ENCODE data around the gene IPO11. TPM values are rescaled to one million over a fixed set of nuclear protein-coding genes. Genes with fewer than 3 reads are reported as not detected.
"Not testable (repeated sequence)": the region's sequence is repeated elsewhere in the genome, so short reads cannot be mapped to it uniquely, and the experiment has no call there.

Gene IPO11
- total and polyA plus RNA-seq, 9 donors: 10.4 to 40.3 (median 24.6) TPM

DNA sequence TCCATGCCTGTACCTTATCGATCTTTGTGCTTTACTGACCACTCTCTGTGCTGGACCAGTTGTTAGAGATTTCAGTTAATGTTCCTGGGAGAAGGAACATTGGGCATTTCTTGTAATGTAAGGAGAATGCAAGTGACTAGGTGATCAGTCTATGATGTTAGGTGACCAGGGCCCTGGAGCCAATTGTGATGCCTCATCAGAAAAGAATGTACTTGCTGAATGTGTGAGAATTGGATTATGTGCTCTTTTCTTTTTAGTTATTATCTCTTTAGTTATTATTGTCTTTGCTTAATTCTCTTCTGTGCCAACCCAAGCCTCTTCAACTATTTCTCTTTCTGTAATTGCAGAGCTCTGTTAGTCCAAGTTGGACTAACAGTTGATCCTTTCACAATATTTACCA lies 258.9 kb downstream of the IPO11 start:
- H3K27ac ChIP-seq: no peak overlapping the region
- H3K4me3 ChIP-seq: no peak overlapping the region
- no peaks in the 10 kb centered on the region for H3K4me1 ChIP-seq (ENCODE audit: insufficient read depth)
- H3K27me3 ChIP-seq: no peaks in the 10 kb centered on the region
- no peak for DNase-seq
- TF ChIP-seq, protein P1, sequence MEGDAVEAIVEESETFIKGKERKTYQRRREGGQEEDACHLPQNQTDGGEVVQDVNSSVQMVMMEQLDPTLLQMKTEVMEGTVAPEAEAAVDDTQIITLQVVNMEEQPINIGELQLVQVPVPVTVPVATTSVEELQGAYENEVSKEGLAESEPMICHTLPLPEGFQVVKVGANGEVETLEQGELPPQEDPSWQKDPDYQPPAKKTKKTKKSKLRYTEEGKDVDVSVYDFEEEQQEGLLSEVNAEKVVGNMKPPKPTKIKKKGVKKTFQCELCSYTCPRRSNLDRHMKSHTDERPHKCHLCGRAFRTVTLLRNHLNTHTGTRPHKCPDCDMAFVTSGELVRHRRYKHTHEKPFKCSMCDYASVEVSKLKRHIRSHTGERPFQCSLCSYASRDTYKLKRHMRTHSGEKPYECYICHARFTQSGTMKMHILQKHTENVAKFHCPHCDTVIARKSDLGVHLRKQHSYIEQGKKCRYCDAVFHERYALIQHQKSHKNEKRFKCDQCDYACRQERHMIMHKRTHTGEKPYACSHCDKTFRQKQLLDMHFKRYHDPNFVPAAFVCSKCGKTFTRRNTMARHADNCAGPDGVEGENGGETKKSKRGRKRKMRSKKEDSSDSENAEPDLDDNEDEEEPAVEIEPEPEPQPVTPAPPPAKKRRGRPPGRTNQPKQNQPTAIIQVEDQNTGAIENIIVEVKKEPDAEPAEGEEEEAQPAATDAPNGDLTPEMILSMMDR (IDR thresholded peaks at IDR 0.05): no peak
- no peak for TF ChIP-seq POLR2A (IDR thresholded peaks at IDR 0.05)
- no peak for TF ChIP-seq EP300 (IDR thresholded peaks at IDR 0.05)
- intact Hi-C loops (cut with DNase I): no loop called here
- H3K9me3 ChIP-seq: no peaks in the 10 kb centered on the region
- WGBS, 3 donors: 93 to 100% (median 98%) methylated on average over 1 of the region's 1 CpG
- H3K36me3 ChIP-seq: no peaks in the 10 kb centered on the region

DNA sequence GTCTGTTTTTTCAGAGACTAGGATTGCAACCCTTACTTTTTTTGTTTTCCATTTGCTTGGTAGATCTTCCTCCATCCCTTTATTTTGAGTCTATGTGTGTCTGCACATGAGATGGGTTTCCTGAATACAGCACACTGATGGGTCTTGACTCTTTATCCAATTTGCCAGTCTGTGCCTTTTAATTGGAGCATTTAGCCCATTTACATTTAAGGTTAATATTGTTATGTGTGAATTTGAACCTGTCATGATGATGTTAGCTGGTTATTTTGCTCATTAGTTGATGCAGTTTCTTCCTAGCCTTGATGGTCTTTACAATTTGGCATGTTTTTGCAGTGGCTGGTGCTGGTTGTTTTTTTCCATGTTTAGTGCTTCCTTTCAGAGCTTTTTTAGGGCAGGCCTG lies 264.0 kb downstream of the IPO11 start:
- H3K4me3 ChIP-seq; H3K9me3 ChIP-seq; H3K4me1 ChIP-seq (ENCODE audit: insufficient read depth); H3K27me3 ChIP-seq; DNase-seq; intact Hi-C loops (cut with DNase I); H3K36me3 ChIP-seq; H3K27ac ChIP-seq: not testable (repeated sequence)

Small RNA genes within 50 kb of the gene (small RNA-seq; reads per million reads assigned to genes)
- gene CKS1BP3 (not detected), gene RNU6-661P (not detected)

Other genes with a start within 250 kb of the IPO11 start
- gene KIF2A, start 106.6 kb upstream of the IPO11 start, total RNA-seq: 10 to 100 TPM; 21.8 to 39.1 (median 32.0) TPM
- gene KIF2A, start 106.6 kb upstream of the IPO11 start, polyA plus RNA-seq: 10 to 100 TPM in 1 of 2 donors, 1 to 10 TPM in 1; 8.0 to 22.4 TPM
- 10 to 100 TPM; 17.9 to 29.6 (median 21.7) TPM for gene DIMT1, start 8.9 kb upstream of the IPO11 start, total RNA-seq
- 10 to 100 TPM; 18.0 to 22.9 TPM for gene DIMT1, start 8.9 kb upstream of the IPO11 start, polyA plus RNA-seq
- 1 to 10 TPM; 2.2 to 7.5 (median 2.8) TPM for gene LRRC70, start 166.1 kb downstream of the IPO11 start, total RNA-seq
- gene LRRC70, start 166.1 kb downstream of the IPO11 start, polyA plus RNA-seq: 1 to 10 TPM; 3.3 to 4.6 TPM

Measured in ovary (tissue), 9 donors.